HEK293 (cell line): ENCODE measurements around the gene NID2.

Experiments used
- CTCF ChIA-PET: fragments of 350-600 bp; formaldehyde crosslinking; extraction: SDS; loops from one replicate; lab custom pipeline; 2021; ENCODE audit warnings: antibody characterized with exemption; lab: Yijun Ruan, JAX
- POLR2A ChIA-PET: fragments of 300-600 bp; formaldehyde crosslinking; extraction: SDS; loops from one replicate; lab custom pipeline; 2020; ENCODE audit warnings: antibody characterized with exemption, inconsistent platforms; lab: Yijun Ruan, JAX
- H3K27ac ChIP-seq: fragments of 200-500 bp; sonication (Bioruptor generic); 2 replicates; pipeline ENCODE4 v1.5.1; 2014; ENCODE audit warnings: low read depth, low read length, control low read depth, inconsistent platforms; ENCODE audit errors: extremely low read depth
- H3K36me3 ChIP-seq, 2 experiments: fragments of 200-500 bp in 1 of 2; sonication (Bioruptor generic) in 1 of 2; 1 replicate in 1 of 2; 2 replicates in 1 of 2; pipeline ENCODE4 v1.5.1; 2014 to 2017; ENCODE audit warnings: inconsistent platforms in 2 of 2, low read length in 2 of 2; ENCODE audit not compliant: control insufficient read depth in 2 of 2, insufficient read depth in 1 of 2
- H3K4me1 ChIP-seq: fragments of 200-500 bp; sonication (Bioruptor generic); 2 replicates; pipeline ENCODE4 v1.5.1; 2014; ENCODE audit warnings: mild to moderate bottlenecking, low read length, inconsistent platforms; ENCODE audit not compliant: control insufficient read depth, insufficient read depth
- H3K4me3 ChIP-seq: 2 replicates; pipeline ENCODE4 v1.5.1; 2011; ENCODE audit warnings: low read depth, mild to moderate bottlenecking, control low read depth, low read length, moderate library complexity
- H3K9me3 ChIP-seq: fragments of 200-500 bp; sonication (Bioruptor generic); 2 replicates; pipeline ENCODE4 v1.5.1; 2014; ENCODE audit warnings: low read depth, low read length, inconsistent platforms; ENCODE audit not compliant: control insufficient read depth, insufficient read depth
- FEZF1 ChIP-seq: fragments of 450-650 bp; formaldehyde crosslinking; IDR thresholded peaks from 2 replicates; pipeline ENCODE4 v1.5.1; 2016; ENCODE audit warnings: missing biosample characterization, missing genetic modification characterization
- KLF16 ChIP-seq: fragments of 450-650 bp; formaldehyde crosslinking; IDR thresholded peaks from 2 replicates; pipeline ENCODE4 v1.5.1; 2017; ENCODE audit warnings: missing biosample characterization, missing genetic modification characterization
- OSR2 ChIP-seq: fragments of 450-650 bp; formaldehyde crosslinking; IDR thresholded peaks from 2 replicates; pipeline ENCODE4 v1.5.1; 2016; ENCODE audit warnings: missing biosample characterization, missing genetic modification characterization
- PRDM1 ChIP-seq: fragments of 450-650 bp; formaldehyde crosslinking; IDR thresholded peaks from 2 replicates; pipeline ENCODE4; 2016; ENCODE audit warnings: missing biosample characterization, missing genetic modification characterization
- SETDB1 ChIP-seq: IDR thresholded peaks from one replicate; pipeline ENCODE4 v1.6.1; 2017; ENCODE audit warnings: mild to moderate bottlenecking, low read length, moderate library complexity, mixed read lengths; ENCODE audit not compliant: insufficient read length
- SP3 ChIP-seq: fragments of 450-650 bp; formaldehyde crosslinking; IDR thresholded peaks from 2 replicates; pipeline ENCODE4 v1.5.1; 2016; ENCODE audit warnings: missing biosample characterization, missing genetic modification characterization
- ZBTB10 ChIP-seq: fragments of 450-650 bp; formaldehyde crosslinking; IDR thresholded peaks from 2 replicates; pipeline ENCODE4 v1.5.1; 2016; ENCODE audit warnings: missing biosample characterization, missing genetic modification characterization
- ZBTB20 ChIP-seq: fragments of 450-650 bp; formaldehyde crosslinking; IDR thresholded peaks from 2 replicates; pipeline ENCODE4 v1.5.1; 2016; ENCODE audit warnings: missing biosample characterization, missing genetic modification characterization
- ZFP69B ChIP-seq: fragments of 450-650 bp; formaldehyde crosslinking; IDR thresholded peaks from 2 replicates; pipeline ENCODE4 v1.5.1; 2016; ENCODE audit warnings: missing biosample characterization, missing genetic modification characterization
- ZNF146 ChIP-seq: fragments of 450-650 bp; formaldehyde crosslinking; IDR thresholded peaks from 2 replicates; pipeline ENCODE4 v1.5.1; 2016; ENCODE audit warnings: missing biosample characterization, missing genetic modification characterization
- ZNF174 ChIP-seq: fragments of 450-650 bp; formaldehyde crosslinking; IDR thresholded peaks from 2 replicates; pipeline ENCODE4 v1.5.0; 2017; ENCODE audit warnings: missing biosample characterization, mild to moderate bottlenecking, missing genetic modification characterization
- ZNF311 ChIP-seq: fragments of 450-650 bp; formaldehyde crosslinking; IDR thresholded peaks from 2 replicates; pipeline ENCODE4 v1.5.1; 2017; ENCODE audit warnings: missing biosample characterization, missing genetic modification characterization, borderline replicate concordance
- ZNF350 ChIP-seq: fragments of 450-650 bp; formaldehyde crosslinking; IDR thresholded peaks from 2 replicates; pipeline ENCODE4 v1.5.0; 2017; ENCODE audit warnings: missing biosample characterization, mild to moderate bottlenecking, missing genetic modification characterization
- ZNF391 ChIP-seq: fragments of 450-650 bp; formaldehyde crosslinking; IDR thresholded peaks from 2 replicates; pipeline ENCODE4 v1.5.1; 2016; ENCODE audit warnings: low read depth, missing biosample characterization, missing genetic modification characterization, borderline replicate concordance
- ZNF473 ChIP-seq: fragments of 450-650 bp; formaldehyde crosslinking; IDR thresholded peaks from 2 replicates; pipeline ENCODE4 v1.5.1; 2017; ENCODE audit warnings: missing biosample characterization, missing genetic modification characterization
- ZNF521 ChIP-seq: fragments of 450-650 bp; formaldehyde crosslinking; IDR thresholded peaks from 2 replicates; pipeline ENCODE4 v1.5.1; 2017; ENCODE audit warnings: missing biosample characterization, mild to moderate bottlenecking, missing genetic modification characterization
- ZNF560 ChIP-seq: fragments of 450-650 bp; formaldehyde crosslinking; IDR thresholded peaks from 2 replicates; pipeline ENCODE4 v1.5.1; 2017; ENCODE audit warnings: missing biosample characterization, missing genetic modification characterization, borderline replicate concordance
- ZNF561 ChIP-seq: fragments of 450-650 bp; IDR thresholded peaks from 2 replicates; pipeline ENCODE4 v1.5.1; 2018; ENCODE audit warnings: missing biosample characterization, missing genetic modification characterization, borderline replicate concordance
- ZNF623 ChIP-seq: fragments of 450-650 bp; formaldehyde crosslinking; IDR thresholded peaks from 2 replicates; pipeline ENCODE4 v1.5.1; 2016; ENCODE audit warnings: missing biosample characterization, missing genetic modification characterization
- ZNF792 ChIP-seq: fragments of 450-650 bp; formaldehyde crosslinking; IDR thresholded peaks from 2 replicates; pipeline ENCODE4 v1.5.1; 2016; ENCODE audit warnings: missing biosample characterization, missing genetic modification characterization
- ZNF830 ChIP-seq: fragments of 450-650 bp; IDR thresholded peaks from 2 replicates; pipeline ENCODE4 v1.5.0; 2018; ENCODE audit warnings: missing biosample characterization, missing genetic modification characterization, low read depth, mild to moderate bottlenecking, moderate library complexity
- ZNF843 ChIP-seq: fragments of 450-650 bp; formaldehyde crosslinking; IDR thresholded peaks from 2 replicates; pipeline ENCODE4 v1.5.1; 2016; ENCODE audit warnings: missing biosample characterization, missing genetic modification characterization
- ZSCAN16 ChIP-seq: fragments of 450-650 bp; formaldehyde crosslinking; IDR thresholded peaks from 2 replicates; pipeline ENCODE4 v1.5.1; 2016; ENCODE audit warnings: missing biosample characterization, missing genetic modification characterization
- TF ChIP-seq, protein P1 (sequence below): fragments of 450-650 bp; formaldehyde crosslinking; IDR thresholded peaks from 2 replicates; pipeline ENCODE4 v1.5.1; 2016; ENCODE audit warnings: missing biosample characterization, missing genetic modification characterization
- TF ChIP-seq, protein P2 (sequence below): fragments of 450-650 bp; formaldehyde crosslinking; IDR thresholded peaks from 2 replicates; pipeline ENCODE4 v1.5.1; 2016; ENCODE audit warnings: missing biosample characterization, missing genetic modification characterization, low read depth
- TF ChIP-seq, protein P3 (sequence below): fragments of 450-650 bp; formaldehyde crosslinking; IDR thresholded peaks from 2 replicates; pipeline ENCODE4 v1.5.1; 2017; ENCODE audit warnings: missing biosample characterization, missing genetic modification characterization
- TF ChIP-seq, protein P4 (sequence below): fragments of 450-650 bp; formaldehyde crosslinking; IDR thresholded peaks from 2 replicates; pipeline ENCODE4 v1.5.1; 2016; ENCODE audit warnings: missing biosample characterization, missing genetic modification characterization

The NID2 gene

GRCh38 chr14:51978681-51979085, 90.2 kb downstream of the NID2 start:
- TF ChIP-seq, protein P1, sequence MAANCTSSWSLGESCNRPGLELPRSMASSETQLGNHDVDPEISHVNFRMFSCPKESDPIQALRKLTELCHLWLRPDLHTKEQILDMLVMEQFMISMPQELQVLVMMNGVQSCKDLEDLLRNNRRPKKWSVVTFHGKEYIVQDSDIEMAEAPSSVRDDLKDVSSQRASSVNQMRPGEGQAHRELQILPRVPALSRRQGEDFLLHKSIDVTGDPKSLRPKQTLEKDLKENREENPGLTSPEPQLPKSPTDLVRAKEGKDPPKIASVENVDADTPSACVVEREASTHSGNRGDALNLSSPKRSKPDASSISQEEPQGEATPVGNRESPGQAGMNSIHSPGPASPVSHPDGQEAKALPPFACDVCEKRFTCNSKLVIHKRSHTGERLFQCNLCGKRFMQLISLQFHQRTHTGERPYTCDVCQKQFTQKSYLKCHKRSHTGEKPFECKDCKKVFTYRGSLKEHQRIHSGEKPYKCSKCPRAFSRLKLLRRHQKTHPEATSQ (tag by site-specific recombination) = no peak
- no peak for TF ChIP-seq ZFP69B (tag by site-specific recombination)
- no peak for TF ChIP-seq ZSCAN16 (tag by site-specific recombination)
- TF ChIP-seq ZNF473 = no peak
- no peak for TF ChIP-seq FEZF1 (tag by site-specific recombination)
- no peak for TF ChIP-seq ZBTB10
- no peak for TF ChIP-seq SP3 (tag by site-specific recombination)
- no peak for TF ChIP-seq ZNF391
- TF ChIP-seq ZNF561 (tag by site-specific recombination) = no peak
- TF ChIP-seq ZNF174 (tag by site-specific recombination) = no peak
- no peak for TF ChIP-seq ZNF623 (tag by site-specific recombination)
- POLR2A ChIA-PET = no interaction called here
- CTCF ChIA-PET = interaction anchor here (0.6 to 3.4 kb wide), 34 partner anchors 8 to 1650 kb away, joined by 3 to 20 read pairs (median 4); partner anchors contain the start of genes GNG2 and NID2
- H3K4me3 ChIP-seq = no peak overlapping the region
- no peaks in the 10 kb centered on the region for H3K36me3 ChIP-seq
- H3K27ac ChIP-seq = no peak overlapping the region
- no peaks in the 10 kb centered on the region for H3K4me1 ChIP-seq
- no peaks in the 10 kb centered on the region for H3K9me3 ChIP-seq

DNA sequence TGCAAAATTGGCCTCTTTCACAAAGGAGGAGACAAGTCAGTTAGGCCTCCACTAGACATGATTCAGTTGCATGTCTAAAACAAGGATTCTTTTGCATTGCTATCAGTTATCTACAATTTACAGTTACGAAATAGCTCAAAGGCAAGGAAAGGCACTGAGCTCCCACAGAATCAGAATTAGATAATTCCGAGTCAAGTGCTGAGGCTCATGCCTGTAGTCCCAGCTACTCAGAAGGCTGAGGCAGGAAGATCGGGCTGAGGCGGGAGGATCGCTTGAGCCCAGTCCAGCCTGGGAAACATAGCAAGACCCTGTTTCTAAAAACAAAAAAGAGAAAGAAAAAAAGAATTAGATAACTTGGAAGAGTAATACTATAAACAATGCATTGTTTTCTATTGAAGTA, 91.8 kb downstream of the NID2 start:
- no peaks in the 10 kb centered on the region for H3K4me1 ChIP-seq
- TF ChIP-seq KLF16 (tag by site-specific recombination) (no peak), ZNF350 (tag by site-specific recombination) (no peak), ZNF560 (tag by site-specific recombination) (no peak), SETDB1 (no peak), ZNF830 (no peak), ZNF843 (no peak), ZNF146 (tag by site-specific recombination) (no peak), PRDM1 (tag by site-specific recombination) (no peak), OSR2 (no peak), ZBTB20 (tag by site-specific recombination) (no peak), ZNF521 (tag by site-specific recombination) (no peak), ZNF792 (no peak), ZNF311 (tag by site-specific recombination) (no peak)
- TF ChIP-seq, protein P2, sequence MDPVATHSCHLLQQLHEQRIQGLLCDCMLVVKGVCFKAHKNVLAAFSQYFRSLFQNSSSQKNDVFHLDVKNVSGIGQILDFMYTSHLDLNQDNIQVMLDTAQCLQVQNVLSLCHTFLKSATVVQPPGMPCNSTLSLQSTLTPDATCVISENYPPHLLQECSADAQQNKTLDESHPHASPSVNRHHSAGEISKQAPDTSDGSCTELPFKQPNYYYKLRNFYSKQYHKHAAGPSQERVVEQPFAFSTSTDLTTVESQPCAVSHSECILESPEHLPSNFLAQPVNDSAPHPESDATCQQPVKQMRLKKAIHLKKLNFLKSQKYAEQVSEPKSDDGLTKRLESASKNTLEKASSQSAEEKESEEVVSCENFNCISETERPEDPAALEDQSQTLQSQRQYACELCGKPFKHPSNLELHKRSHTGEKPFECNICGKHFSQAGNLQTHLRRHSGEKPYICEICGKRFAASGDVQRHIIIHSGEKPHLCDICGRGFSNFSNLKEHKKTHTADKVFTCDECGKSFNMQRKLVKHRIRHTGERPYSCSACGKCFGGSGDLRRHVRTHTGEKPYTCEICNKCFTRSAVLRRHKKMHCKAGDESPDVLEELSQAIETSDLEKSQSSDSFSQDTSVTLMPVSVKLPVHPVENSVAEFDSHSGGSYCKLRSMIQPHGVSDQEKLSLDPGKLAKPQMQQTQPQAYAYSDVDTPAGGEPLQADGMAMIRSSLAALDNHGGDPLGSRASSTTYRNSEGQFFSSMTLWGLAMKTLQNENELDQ = no peak
- TF ChIP-seq, protein P3, sequence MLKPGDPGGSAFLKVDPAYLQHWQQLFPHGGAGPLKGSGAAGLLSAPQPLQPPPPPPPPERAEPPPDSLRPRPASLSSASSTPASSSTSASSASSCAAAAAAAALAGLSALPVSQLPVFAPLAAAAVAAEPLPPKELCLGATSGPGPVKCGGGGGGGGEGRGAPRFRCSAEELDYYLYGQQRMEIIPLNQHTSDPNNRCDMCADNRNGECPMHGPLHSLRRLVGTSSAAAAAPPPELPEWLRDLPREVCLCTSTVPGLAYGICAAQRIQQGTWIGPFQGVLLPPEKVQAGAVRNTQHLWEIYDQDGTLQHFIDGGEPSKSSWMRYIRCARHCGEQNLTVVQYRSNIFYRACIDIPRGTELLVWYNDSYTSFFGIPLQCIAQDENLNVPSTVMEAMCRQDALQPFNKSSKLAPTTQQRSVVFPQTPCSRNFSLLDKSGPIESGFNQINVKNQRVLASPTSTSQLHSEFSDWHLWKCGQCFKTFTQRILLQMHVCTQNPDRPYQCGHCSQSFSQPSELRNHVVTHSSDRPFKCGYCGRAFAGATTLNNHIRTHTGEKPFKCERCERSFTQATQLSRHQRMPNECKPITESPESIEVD = no peak
- TF ChIP-seq, protein P4, sequence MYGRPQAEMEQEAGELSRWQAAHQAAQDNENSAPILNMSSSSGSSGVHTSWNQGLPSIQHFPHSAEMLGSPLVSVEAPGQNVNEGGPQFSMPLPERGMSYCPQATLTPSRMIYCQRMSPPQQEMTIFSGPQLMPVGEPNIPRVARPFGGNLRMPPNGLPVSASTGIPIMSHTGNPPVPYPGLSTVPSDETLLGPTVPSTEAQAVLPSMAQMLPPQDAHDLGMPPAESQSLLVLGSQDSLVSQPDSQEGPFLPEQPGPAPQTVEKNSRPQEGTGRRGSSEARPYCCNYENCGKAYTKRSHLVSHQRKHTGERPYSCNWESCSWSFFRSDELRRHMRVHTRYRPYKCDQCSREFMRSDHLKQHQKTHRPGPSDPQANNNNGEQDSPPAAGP (tag by site-specific recombination) = no peak

More for the DNA sequence above, 91.8 kb downstream of the NID2 start:
- POLR2A ChIA-PET = no interaction called here
- Histone ChIP-seq H3K36me3 (no peaks in the 10 kb centered on the region), H3K9me3 (no peaks in the 10 kb centered on the region), H3K4me3 (no peak overlapping the region), H3K27ac (no peak overlapping the region)
- CTCF ChIA-PET = interaction anchor here (0.7 to 3.4 kb wide), 4 partner anchors 9 to 560 kb away, joined by 3 to 20 read pairs (median 10); no protein-coding TSS in a partner anchor
